Mesenchymal stem cell (in vitro differentiated cells and primary cell): ENCODE measurements around the gene INS.
A peak's percentile ranks its signal among the peaks of the same experiment; 100 is the strongest.

ENCODE experiments used
- DNase-seq: peaks from one replicate; pipeline ENCODE4 v3.0.0-alpha.2; 2013
- H2AFZ ChIP-seq: one replicate; pipeline ENCODE4 v1.6.1; 2013; ENCODE audit warnings: low read depth, mild to moderate bottlenecking, control low read depth, inconsistent platforms, low read length, moderate library complexity
- H2AK5ac ChIP-seq: 2 replicates; pipeline ENCODE4 v1.6.1; 2013; ENCODE audit warnings: low read length, moderate library complexity, mild to moderate bottlenecking, inconsistent platforms; ENCODE audit not compliant: severe bottlenecking
- H2BK120ac ChIP-seq: one replicate; pipeline ENCODE4 v1.6.1; 2013; ENCODE audit warnings: low read depth, mild to moderate bottlenecking, inconsistent platforms, low read length, moderate library complexity
- H2BK12ac ChIP-seq, 2 experiments: one replicate each; pipeline ENCODE4 v1.6.1; 2013; ENCODE audit warnings: inconsistent platforms in 2 of 2, low read length in 2 of 2, mild to moderate bottlenecking in 2 of 2, moderate library complexity in 2 of 2, control low read depth in 1 of 2
- H2BK15ac ChIP-seq: one replicate; pipeline ENCODE4 v1.6.1; 2013; ENCODE audit warnings: mild to moderate bottlenecking, low read depth, inconsistent platforms; ENCODE audit not compliant: poor library complexity, severe bottlenecking
- H2BK5ac ChIP-seq: 2 replicates; pipeline ENCODE4 v1.6.1; 2013; ENCODE audit warnings: low read depth, mild to moderate bottlenecking, low read length, control low read depth, inconsistent platforms; ENCODE audit not compliant: poor library complexity, severe bottlenecking
- H3K14ac ChIP-seq, 2 experiments: one replicate each; pipeline ENCODE4 v1.6.1; 2013; ENCODE audit warnings: inconsistent platforms in 2 of 2, low read length in 2 of 2, control low read depth in 1 of 2, mild to moderate bottlenecking in 1 of 2, moderate library complexity in 1 of 2
- H3K18ac ChIP-seq, 2 experiments: one replicate each; pipeline ENCODE4 v1.6.1; 2013; ENCODE audit warnings: inconsistent platforms in 2 of 2, low read length in 2 of 2, control low read depth in 1 of 2, low read depth in 1 of 2, mild to moderate bottlenecking in 1 of 2
- H3K23ac ChIP-seq, 2 experiments: one replicate each; pipeline ENCODE4 v1.6.1; 2013; ENCODE audit warnings: inconsistent platforms in 2 of 2, low read length in 2 of 2, mild to moderate bottlenecking in 2 of 2, moderate library complexity in 2 of 2, control low read depth in 1 of 2
- H3K27ac ChIP-seq: 2 replicates; pipeline ENCODE4 v1.5.1; 2013; ENCODE audit warnings: mild to moderate bottlenecking, moderate library complexity, low read length, control low read depth, inconsistent platforms; ENCODE audit not compliant: poor library complexity, severe bottlenecking
- H3K27me3 ChIP-seq, 2 experiments: 2 replicates each; pipeline versions ENCODE4 v1.6.1 to v1.7.0; 2013; ENCODE audit warnings: low read length in 2 of 2, mild to moderate bottlenecking in 2 of 2, moderate library complexity in 2 of 2, control low read depth in 1 of 2, inconsistent platforms in 1 of 2; ENCODE audit not compliant: control insufficient read depth in 1 of 2, insufficient read depth in 1 of 2
- H3K36me3 ChIP-seq, 2 experiments: 2 replicates each; pipeline versions ENCODE4 v1.6.1 to v1.7.0; 2013; ENCODE audit warnings: low read length in 2 of 2, control low read depth in 1 of 2, inconsistent platforms in 1 of 2, low read depth in 1 of 2, mild to moderate bottlenecking in 1 of 2; ENCODE audit not compliant: insufficient read depth in 2 of 2, control insufficient read depth in 1 of 2
- H3K4ac ChIP-seq, 2 experiments: one replicate each; pipeline ENCODE4 v1.6.1; 2013; ENCODE audit warnings: inconsistent platforms in 2 of 2, low read length in 2 of 2, mild to moderate bottlenecking in 2 of 2, moderate library complexity in 2 of 2, control low read depth in 1 of 2, low read depth in 1 of 2
- H3K4me1 ChIP-seq: 2 replicates; pipeline ENCODE4 v1.6.1; 2013; ENCODE audit warnings: low read depth, low read length, control low read depth; ENCODE audit not compliant: control insufficient read depth, insufficient read depth
- H3K4me2 ChIP-seq: 2 replicates; pipeline ENCODE4 v1.6.1; 2013; ENCODE audit warnings: low read length, mild to moderate bottlenecking, inconsistent platforms; ENCODE audit not compliant: poor library complexity, severe bottlenecking
- H3K4me3 ChIP-seq, 2 experiments: 2 replicates each; pipeline versions ENCODE4 v1.5.1 to v1.7.0; 2013; ENCODE audit warnings: low read length in 2 of 2, mild to moderate bottlenecking in 2 of 2, control low read depth in 1 of 2, low read depth in 1 of 2; ENCODE audit not compliant: insufficient read depth in 1 of 2
- H3K79me1 ChIP-seq: replicated peaks from 2 replicates; pipeline ENCODE4 v1.6.1; 2013; ENCODE audit warnings: mild to moderate bottlenecking, control low read depth, low read length, inconsistent platforms; ENCODE audit not compliant: poor library complexity, severe bottlenecking
- H3K9ac ChIP-seq: 2 replicates; pipeline ENCODE4 v1.7.0; 2013; ENCODE audit warnings: mild to moderate bottlenecking, low read length, moderate library complexity
- H3K9me3 ChIP-seq: 2 replicates; pipeline ENCODE4 v1.7.0; 2013; ENCODE audit warnings: mild to moderate bottlenecking, low read length; ENCODE audit not compliant: control insufficient read depth
- H4K8ac ChIP-seq: one replicate; pipeline ENCODE4 v1.6.1; 2013; ENCODE audit warnings: inconsistent platforms, mild to moderate bottlenecking, low read length, moderate library complexity
- H4K91ac ChIP-seq: one replicate; pipeline ENCODE4 v1.6.1; 2013; ENCODE audit warnings: mild to moderate bottlenecking, low read length, inconsistent platforms
- WGBS: methylation state at CpG from one replicate; pipeline ENCODE4 v1.1.7; 2013; ENCODE audit warnings: mixed read lengths; 5-methylcytosine and 5-hydroxymethylcytosine counted together

The INS gene

DNA sequence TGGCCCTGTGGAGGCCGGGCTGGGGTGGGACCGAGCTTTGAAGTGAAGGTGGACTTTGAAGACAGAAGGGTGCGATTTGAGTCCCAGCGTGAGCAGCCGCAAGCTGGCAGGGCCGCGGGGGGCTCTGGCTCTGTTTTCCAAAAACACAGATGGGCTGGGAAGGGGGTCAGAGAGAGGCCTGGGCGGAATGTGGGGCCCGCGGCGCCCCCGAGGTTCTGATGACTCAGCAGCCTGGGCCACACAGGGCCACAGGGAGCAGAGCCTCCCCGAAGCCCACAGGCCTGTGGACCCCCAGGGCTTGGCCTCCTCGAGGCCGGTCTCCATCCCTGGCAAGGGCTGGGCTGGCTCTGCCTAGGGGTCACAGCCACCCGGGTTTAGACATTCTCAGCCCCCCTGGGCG, 6.1 kb downstream of the INS start:
- Histone ChIP-seq H3K4me1 (peaks cover 4% of the 10 kb centered on the region), H3K23ac (no peak overlapping the region), H3K14ac (no peak overlapping the region), H2AFZ (no peak overlapping the region), H2BK5ac (no peak overlapping the region), H2BK15ac (no peak overlapping the region), H3K36me3 (no peaks in the 10 kb centered on the region), H3K27me3 (peaks cover 31 to 73% of the 10 kb centered on the region in 2 experiments), H3K9me3 (no peaks in the 10 kb centered on the region), H3K4ac (no peak overlapping the region), H3K79me1 (no peaks in the 10 kb centered on the region), H4K91ac (no peak overlapping the region), H2BK12ac (no peak overlapping the region), H4K8ac (no peak overlapping the region), H3K18ac (no peak overlapping the region), H3K27ac (no peak overlapping the region), H2AK5ac (no peak overlapping the region), H3K9ac (no peak overlapping the region), H2BK120ac (no peak overlapping the region), H3K4me3 (no peak overlapping the region), H3K4me2 (no peak overlapping the region)
- 88% methylated on average over 15 of the region's 17 CpGs for WGBS
- no peak for DNase-seq

DNA sequence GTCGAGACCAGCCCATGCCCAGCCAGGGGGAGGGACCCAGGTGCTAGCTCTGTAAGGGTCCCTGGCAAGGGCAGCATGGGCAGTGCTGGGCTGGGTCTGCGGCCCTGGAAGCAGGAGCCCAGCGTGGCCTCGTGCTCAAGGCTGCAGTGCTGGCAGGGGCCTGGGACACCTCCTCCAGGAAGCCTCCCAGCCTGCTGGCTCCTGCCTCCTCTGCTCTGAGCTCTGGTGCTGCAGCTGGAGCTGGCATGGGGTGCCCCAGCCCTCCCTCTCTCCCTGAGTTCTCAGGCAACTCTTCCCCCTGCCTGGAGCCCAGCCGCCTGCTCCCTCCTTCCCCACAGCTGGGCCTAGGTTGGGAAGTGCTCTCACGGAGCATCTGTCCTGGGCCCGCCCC, 6.8 kb downstream of the INS start:
- Histone ChIP-seq H3K9me3 (no peaks in the 10 kb centered on the region), H3K14ac (no peak overlapping the region), H2AK5ac (no peak overlapping the region), H3K79me1 (no peaks in the 10 kb centered on the region), H3K4ac (no peak overlapping the region), H3K4me3 (no peak overlapping the region), H2BK12ac (no peak overlapping the region), H2BK15ac (no peak overlapping the region), H4K8ac (no peak overlapping the region), H2BK5ac (no peak overlapping the region), H3K4me2 (no peak overlapping the region), H3K18ac (no peak overlapping the region), H3K27me3 (peaks cover 34 to 80% of the 10 kb centered on the region in 2 experiments), H2AFZ (no peak overlapping the region), H3K23ac (no peak overlapping the region), H3K9ac (no peak overlapping the region), H3K36me3 (no peaks in the 10 kb centered on the region), H3K27ac (no peak overlapping the region), H2BK120ac (no peak overlapping the region), H4K91ac (no peak overlapping the region), H3K4me1 (peaks cover 9% of the 10 kb centered on the region)
- no peak for DNase-seq
- 88% methylated on average over 5 of the region's 7 CpGs for WGBS

DNA sequence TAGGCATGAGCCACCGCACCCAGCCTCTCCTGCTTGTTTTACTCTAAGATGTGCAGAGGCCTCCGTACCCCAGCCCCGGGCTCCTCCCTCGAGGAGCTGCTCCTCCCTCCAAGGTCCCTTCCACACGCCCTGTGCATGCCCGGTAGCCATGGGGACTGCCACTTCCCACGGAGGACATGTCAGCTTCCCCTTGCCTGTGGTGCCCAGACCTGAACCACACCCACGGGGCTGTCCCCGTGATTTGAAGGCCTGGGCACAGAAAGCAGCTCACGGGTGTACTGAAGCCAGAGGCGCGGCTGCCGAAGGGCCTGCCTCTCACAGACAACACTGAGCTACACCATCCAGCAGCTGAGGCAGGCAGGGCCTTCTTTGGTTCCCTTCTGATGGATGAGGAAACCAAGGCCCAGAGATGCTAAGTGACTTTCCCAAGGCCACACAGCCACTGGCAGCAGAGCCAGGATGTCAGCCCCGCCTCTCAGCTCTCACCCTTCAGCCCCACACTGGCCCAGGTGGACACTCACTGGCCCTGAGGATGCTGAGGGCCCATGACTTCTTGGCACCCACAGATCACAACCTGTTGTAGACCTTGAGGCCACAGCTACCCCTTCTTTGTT, 7.3 kb downstream of the INS start:
- H2AFZ ChIP-seq: no peak overlapping the region
- no peak overlapping the region for H3K4me3 ChIP-seq
- H2BK12ac ChIP-seq: no peak overlapping the region
- no peaks in the 10 kb centered on the region for H3K36me3 ChIP-seq
- H3K4ac ChIP-seq: no peak overlapping the region
- no peak overlapping the region for H2BK120ac ChIP-seq
- H2BK5ac ChIP-seq: no peak overlapping the region
- no peak for DNase-seq
- peaks cover 10% of the 10 kb centered on the region for H3K4me1 ChIP-seq
- H2BK15ac ChIP-seq: no peak overlapping the region
- no peak overlapping the region for H3K4me2 ChIP-seq
- no peaks in the 10 kb centered on the region for H3K79me1 ChIP-seq
- H3K27me3 ChIP-seq: peaks cover 39 to 85% of the 10 kb centered on the region in 2 experiments
- no peak overlapping the region for H3K27ac ChIP-seq
- no peak overlapping the region for H3K14ac ChIP-seq
- no peak overlapping the region for H2AK5ac ChIP-seq
- no peaks in the 10 kb centered on the region for H3K9me3 ChIP-seq
- H3K18ac ChIP-seq: no peak overlapping the region
- no peak overlapping the region for H3K23ac ChIP-seq
- H4K8ac ChIP-seq: no peak overlapping the region
- H3K9ac ChIP-seq: no peak overlapping the region
- 84% methylated on average over 14 of the region's 14 CpGs for WGBS
- H4K91ac ChIP-seq: no peak overlapping the region

DNA sequence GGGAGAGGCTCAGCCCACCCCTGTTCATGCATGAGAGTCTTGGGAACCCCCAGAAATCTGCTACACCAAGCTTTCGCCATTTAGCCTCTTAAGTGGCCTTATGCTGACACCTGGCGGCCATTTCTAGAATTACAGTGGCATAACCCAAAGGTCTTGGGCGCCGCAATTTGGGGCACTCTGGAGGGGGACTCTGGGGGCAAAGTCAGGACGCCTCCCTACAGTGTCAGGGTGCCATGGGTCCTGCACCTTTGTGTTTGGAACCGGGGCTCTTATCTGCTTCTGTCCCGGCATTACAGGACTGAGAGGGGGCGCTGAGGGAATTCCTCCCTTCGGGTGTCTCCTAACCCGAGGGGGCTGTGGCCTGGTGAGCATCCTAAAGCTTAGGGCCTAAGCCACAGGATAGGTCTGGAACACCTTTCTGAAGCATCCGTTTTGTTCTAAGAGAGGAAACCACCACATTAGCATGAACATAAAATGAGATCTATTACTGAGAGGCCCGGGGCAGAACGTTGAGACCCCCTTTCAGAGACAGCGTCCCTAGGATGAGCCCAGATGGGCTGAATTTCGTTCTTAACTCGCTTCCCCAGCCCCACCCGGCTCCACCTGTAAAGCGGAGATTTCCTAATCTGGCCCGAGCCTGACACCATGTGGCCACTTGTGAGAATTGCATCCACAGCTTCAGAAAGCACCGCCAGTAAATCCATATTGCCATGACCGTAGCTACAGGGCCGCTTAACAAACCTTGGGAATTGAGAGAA, 9.3 kb downstream of the INS start:
- Histone ChIP-seq H3K27ac (no peak overlapping the region), H3K4me1 (peaks cover 20% of the 10 kb centered on the region), H3K79me1 (no peaks in the 10 kb centered on the region), H3K14ac (no peak overlapping the region), H3K9me3 (no peaks in the 10 kb centered on the region), H4K8ac (no peak overlapping the region), H3K4me2 (peak overlapping the region; percentile 33), H3K27me3 (peaks cover 54 to 86% of the 10 kb centered on the region in 2 experiments), H3K18ac (no peak overlapping the region), H3K4ac (no peak overlapping the region), H2BK5ac (no peak overlapping the region), H3K23ac (no peak overlapping the region), H2BK15ac (peak overlapping the region; percentile 2), H3K9ac (no peak overlapping the region), H3K4me3 (no peak overlapping the region), H2AFZ (no peak overlapping the region), H2AK5ac (no peak overlapping the region), H4K91ac (no peak overlapping the region), H2BK120ac (no peak overlapping the region), H3K36me3 (no peaks in the 10 kb centered on the region), H2BK12ac (no peak overlapping the region)
- DNase-seq: peak; percentile 70
- 7% methylated on average over 20 of the region's 22 CpGs for WGBS
